K562 (cell line): ENCODE data around the gene HYAL3. TPM values are rescaled to one million over a fixed set of nuclear protein-coding genes. Genes with fewer than 3 reads are reported as not detected.

Experiments used
- ATAC-seq: fragments of 200-7000 bp; cut with Tn5 transposase; 3 replicates; pipeline ENCODE4 v1.9.1; 2020; ENCODE audit warnings: moderate library complexity
- BruUV-seq: library from RNA; stranded (reverse); fragments of 400-500 nt; replicated peaks from 2 replicates; lab custom pipeline; 2021; lab: Mats Ljungman, UMichigan
- CTCF ChIA-PET: fragments of 300-600 bp; formaldehyde crosslinking; extraction: SDS; loops from one replicate; lab custom pipeline; 2021; ENCODE audit warnings: low intra/inter-chr PET ratio; lab: Yijun Ruan, JAX
- POLR2A ChIA-PET: fragments of 300-600, 350-650 bp; sonication (Branson Sonifier 250); formaldehyde crosslinking; extraction: SDS; loops from one replicate; lab custom pipeline; 2021; ENCODE audit warnings: antibody characterized with exemption, inconsistent platforms; lab: Yijun Ruan, JAX
- DNase-seq, 4 experiments: peaks; one replicate each; pipeline versions ENCODE4 v3.0.0 to v3.0.0-alpha.2; 2011 to 2018; ENCODE audit warnings: low spot score in 3 of 4, mixed read lengths in 3 of 4; ENCODE audit errors: extremely low read depth in 1 of 4
- FAIRE-seq: peaks from 2 replicates; lab custom pipeline; 2011; peaks lifted over from hg19 to GRCh38; lab: Jason Lieb, UNC
- H2AFZ ChIP-seq: 2 replicates; pipeline ENCODE4 v1.6.0; 2011; ENCODE audit warnings: low read depth, low read length, control low read depth, inconsistent platforms
- H3K27ac ChIP-seq: fragments of 200-600 bp; 3 replicates; pipeline ENCODE4 v1.8.0; 2011; ENCODE audit warnings: low read depth, mild to moderate bottlenecking, control low read depth, inconsistent platforms, low read length, moderate library complexity, mixed read lengths; ENCODE audit errors: extremely low read depth
- H3K27me3 ChIP-seq, 2 experiments: fragments of 300-600 bp in 1 of 2; 2 replicates in 1 of 2; 3 replicates in 1 of 2; pipeline versions ENCODE4 v1.6.0 to v1.8.0; 2011; ENCODE audit warnings: inconsistent platforms in 2 of 2, low read length in 2 of 2, mild to moderate bottlenecking in 1 of 2, mixed read lengths in 1 of 2, moderate library complexity in 1 of 2; ENCODE audit not compliant: control insufficient read depth in 2 of 2, insufficient read depth in 2 of 2
- H3K36me3 ChIP-seq: fragments of 300-600 bp; 3 replicates; pipeline ENCODE4 v1.8.0; 2011; ENCODE audit warnings: mild to moderate bottlenecking, low read length, inconsistent platforms; ENCODE audit not compliant: control insufficient read depth, insufficient read depth
- H3K4me1 ChIP-seq, 2 experiments: fragments of 200-600 bp in 1 of 2; replicated peaks in 1 of 2; 2 replicates in 1 of 2; 3 replicates in 1 of 2; pipeline versions ENCODE4 v1.5.1 to v1.8.0; 2011; ENCODE audit warnings: inconsistent platforms in 2 of 2, low read length in 2 of 2, mild to moderate bottlenecking in 1 of 2, mixed read lengths in 1 of 2, moderate library complexity in 1 of 2; ENCODE audit not compliant: control insufficient read depth in 2 of 2, insufficient read depth in 2 of 2
- H3K4me2 ChIP-seq: 2 replicates; pipeline ENCODE4 v1.6.1; 2011; ENCODE audit warnings: low read length, control low read depth, inconsistent platforms, mixed read lengths; ENCODE audit not compliant: insufficient read depth
- H3K4me3 ChIP-seq: fragments of 200-600 bp; sonication (generic), shearing (Covaris generic); 2 replicates; pipeline ENCODE4 v1.5.1; 2016; ENCODE audit warnings: control low read depth, inconsistent platforms
- H3K79me2 ChIP-seq: fragments of 200-600 bp; 3 replicates; pipeline ENCODE4 v1.8.0; 2011; ENCODE audit warnings: low read length, inconsistent platforms; ENCODE audit not compliant: control insufficient read depth, insufficient read depth
- H3K9ac ChIP-seq, 2 experiments: 2 replicates each; pipeline versions ENCODE4 v1.6.0 to v1.6.1; 2011; ENCODE audit warnings: low read depth in 2 of 2, low read length in 2 of 2, control low read depth in 1 of 2, inconsistent platforms in 1 of 2, mild to moderate bottlenecking in 1 of 2, mixed read lengths in 1 of 2; ENCODE audit not compliant: insufficient read depth in 1 of 2
- H3K9me1 ChIP-seq: one replicate; pipeline ENCODE4 v1.6.0; 2011; ENCODE audit warnings: inconsistent platforms, mild to moderate bottlenecking, low read length, moderate library complexity; ENCODE audit not compliant: control insufficient read depth, insufficient read depth
- H3K9me3 ChIP-seq: replicated peaks from 2 replicates; pipeline ENCODE4 v1.5.1; 2011; ENCODE audit warnings: low read depth, low read length, inconsistent platforms; ENCODE audit not compliant: control insufficient read depth, insufficient read depth
- H4K20me1 ChIP-seq: replicated peaks from 2 replicates; pipeline ENCODE4 v1.6.1; 2011; ENCODE audit warnings: low read length, inconsistent platforms, mixed read lengths; ENCODE audit not compliant: control insufficient read depth, insufficient read depth
- EP400 ChIP-seq: fragments of 450-650 bp; IDR thresholded peaks from 2 replicates; pipeline ENCODE4 v1.6.1; 2017; ENCODE audit warnings: antibody characterized with exemption, mild to moderate bottlenecking, moderate library complexity
- GTF2E2 ChIP-seq: fragments of 200-800 bp; sonication (Bioruptor generic); IDR thresholded peaks from 2 replicates; pipeline ENCODE4 v1.6.1; 2016; ENCODE audit warnings: missing genetic modification characterization, missing compliant biosample characterization
- HDAC2 ChIP-seq: fragments of 450-650 bp; IDR thresholded peaks from 2 replicates; pipeline ENCODE4 v1.6.1; 2016; ENCODE audit warnings: mild to moderate bottlenecking
- HEY1 ChIP-seq: fragments of 250-450 bp; sonication (Bioruptor Pico); IDR thresholded peaks from 2 replicates; pipeline ENCODE4 v1.5.0; 2020; ENCODE audit warnings: mild to moderate bottlenecking, moderate library complexity, borderline replicate concordance
- KHSRP ChIP-seq: fragments of 450-650 bp; IDR thresholded peaks from 2 replicates; pipeline ENCODE4 v1.6.1; 2017
- NFYB ChIP-seq: IDR thresholded peaks from 2 replicates; pipeline ENCODE4 v1.6.1; 2011; ENCODE audit warnings: mild to moderate bottlenecking, moderate library complexity; ENCODE audit not compliant: insufficient read length; ENCODE audit errors: extremely low read depth
- POLR2G ChIP-seq: fragments of 200-400 bp; formaldehyde crosslinking; IDR thresholded peaks from 2 replicates; pipeline ENCODE4 v1.6.1; 2017; ENCODE audit warnings: low read depth, mild to moderate bottlenecking, antibody characterized with exemption, low read length, moderate library complexity
- PRMT5 ChIP-seq: sonication (generic); formaldehyde crosslinking; IDR thresholded peaks from 2 replicates; pipeline ENCODE4 v1.5.0; 2020; ENCODE audit warnings: missing genetic modification reagents
- RBFOX2 ChIP-seq: fragments of 200-400 bp; formaldehyde crosslinking; IDR thresholded peaks from 2 replicates; pipeline ENCODE4 v1.6.1; 2017; ENCODE audit warnings: low read depth, mild to moderate bottlenecking, low read length, moderate library complexity
- SETDB1 ChIP-seq: IDR thresholded peaks from one replicate; pipeline ENCODE4 v1.6.1; 2012; ENCODE audit warnings: low read length, control low read depth, inconsistent platforms
- SMAD1 ChIP-seq: fragments of 150-350 bp; IDR thresholded peaks from 2 replicates; pipeline ENCODE4 v1.6.1; 2014; ENCODE audit warnings: low read length, low read depth; ENCODE audit not compliant: partially characterized antibody
- SPI1 ChIP-seq: IDR thresholded peaks from 2 replicates; pipeline ENCODE4 v1.6.1; 2011; ENCODE audit warnings: low read depth, low read length, control low read depth, borderline replicate concordance
- ZNF217 ChIP-seq: sonication (generic); formaldehyde crosslinking; IDR thresholded peaks from 2 replicates; pipeline ENCODE4 v1.8.0; 2022; ENCODE audit warnings: mild to moderate bottlenecking, missing genetic modification reagents
- ZNF24 ChIP-seq: fragments of 450-650 bp; IDR thresholded peaks from 2 replicates; pipeline ENCODE4 v1.6.1; 2016
- ZNF408 ChIP-seq: fragments of 250-450 bp; sonication (Bioruptor Pico); IDR thresholded peaks from 2 replicates; pipeline ENCODE4 v1.4.0; 2020; ENCODE audit warnings: low read depth, mild to moderate bottlenecking, moderate library complexity
- WGBS: fragments of 100-300 bp; shearing (Covaris generic); methylation state at CpG from one replicate; pipeline ENCODE4 v1.1.6; 2016; ENCODE audit warnings: low coverage, mixed read lengths; ENCODE audit not compliant: insufficient coverage; ENCODE audit errors: missing lambda C conversion rate; 5-methylcytosine and 5-hydroxymethylcytosine counted together
- in situ Hi-C: fragments of 300-500 bp; cut with MboI; formaldehyde crosslinking; loops from 4 replicates; pipeline ENCODE4 v1.15.0; 2018; ENCODE audit warnings: inconsistent platforms, mixed read lengths
- intact Hi-C: fragments of 100-400 bp; cut with micrococcal nuclease; formaldehyde crosslinking; loops from 2 replicates; pipeline ENCODE4 v1.14.2; 2022
- polyA plus RNA-seq, 8 experiments: library from polyadenylated mRNA; depleted of rRNA in 4 of 8; stranded (reverse) in 5 of 8; unstranded in 3 of 8; fragments of >200 nt; fragmentation: Nextera tagmentation in 2 of 8; fragmentation: Illumina TruSeq in 1 of 8; extraction: Ambion mirVana in 2 of 8; extraction: Trizol in 1 of 8; gene quantifications; 2 replicates each; pipeline versions ENCODE4 v1.2.1 to v1.2.3, GENCODE V29; 2011 to 2014; ENCODE audit warnings: inconsistent platforms in 1 of 8, missing spikeins in 1 of 8
- total RNA-seq, 7 experiments: library from RNA; depleted of rRNA in 6 of 7; stranded (reverse); fragments of >200 nt in 6 of 7; fragmentation: Illumina TruSeq in 2 of 7; extraction: Trizol in 2 of 7; gene quantifications; 2 replicates each; pipeline versions ENCODE4 v1.2.1 to v1.2.3, GENCODE V29; 2011 to 2021; ENCODE audit warnings: low replicate concordance in 1 of 7
- TF ChIP-seq, protein P1 (sequence below): IDR thresholded peaks from 2 replicates; pipeline ENCODE4 v1.6.1; 2011; ENCODE audit warnings: borderline replicate concordance, low read depth, mild to moderate bottlenecking, moderate library complexity, low read length; ENCODE audit not compliant: insufficient read depth, poor library complexity, severe bottlenecking

The HYAL3 gene
- total and polyA plus RNA-seq, 9 of the 15 experiments (the other 6 are each of a cell fraction or from before 2014, with no cell fraction given), result 0.38 to 9.1 (median 6.8) TPM

DNA sequence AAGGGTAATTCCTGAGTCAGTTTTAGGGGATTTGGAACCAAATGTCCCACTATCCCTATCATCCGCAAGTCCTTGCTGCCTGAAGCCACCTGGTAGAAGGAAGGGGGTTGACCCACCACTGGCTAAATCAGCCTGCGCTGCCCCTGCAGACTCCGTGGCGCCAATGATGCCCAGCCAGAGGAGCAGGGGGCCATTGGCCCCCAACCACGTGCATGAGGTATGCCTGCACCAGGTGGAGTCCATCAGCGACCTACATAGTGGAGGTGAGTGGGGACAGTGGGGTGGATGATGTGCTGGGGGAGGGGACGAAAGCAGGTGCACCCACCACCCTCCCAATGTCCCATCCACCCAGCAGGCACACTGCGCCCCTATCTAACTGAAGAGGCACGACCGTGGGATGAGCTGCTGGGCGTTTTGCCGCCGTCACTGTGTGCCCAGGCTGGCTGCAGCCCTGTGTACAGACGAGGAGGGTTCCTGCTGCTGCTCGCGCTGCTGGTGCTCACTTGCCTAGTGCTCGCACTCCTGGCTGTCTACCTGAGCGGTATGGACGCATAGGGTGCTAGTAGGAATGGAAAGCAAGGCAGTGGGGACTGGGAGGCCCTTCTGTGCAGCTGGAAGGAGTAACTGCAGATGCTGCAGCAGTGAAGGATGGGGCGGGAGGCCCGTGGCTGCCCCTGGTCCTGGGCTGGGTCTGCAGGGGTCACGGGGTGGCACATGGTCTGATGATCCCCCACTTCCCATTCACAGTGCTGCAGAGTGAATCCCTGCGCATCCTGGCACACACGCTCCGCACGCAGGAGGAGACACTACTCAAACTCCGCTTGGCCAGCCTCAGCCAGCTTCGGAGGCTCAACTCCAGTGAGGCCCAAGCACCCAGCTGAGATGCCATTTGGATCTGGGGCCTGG lies 12.6 kb downstream of the HYAL3 start:
- H3K9me3 ChIP-seq, result no peaks in the 10 kb centered on the region
- H3K4me1 ChIP-seq, result peaks cover 0 to 34% of the 10 kb centered on the region in 2 experiments; a peak in 3 of 5 replicates
- H3K27ac ChIP-seq, result no peak overlapping the region
- no peak overlapping the region for H2AFZ ChIP-seq
- 84% methylated on average over 19 of the region's 28 CpGs for WGBS
- H3K79me2 ChIP-seq, result peaks cover 21% of the 10 kb centered on the region
- in situ Hi-C loops (no loop called here), intact Hi-C loops (no loop called here)
- no peak for FAIRE-seq
- CTCF ChIA-PET, result no interaction called here
- no peak overlapping the region for H3K4me2 ChIP-seq
- no peaks in the 10 kb centered on the region for H3K9me1 ChIP-seq
- BruUV-seq, result no TSS peak
- ATAC-seq, result no peak
- peaks cover 49% of the 10 kb centered on the region; the same call in 2 of the 3 replicates for H3K36me3 ChIP-seq
- no peak overlapping the region for H3K4me3 ChIP-seq
- DNase-seq, result no peak
- H3K9ac ChIP-seq, result peak overlapping the region in 1 of 2 experiments; percentile 35; a peak in 1 of 4 replicates
- H3K27me3 ChIP-seq, result no peaks in the 10 kb centered on the region
- no peaks in the 10 kb centered on the region for H4K20me1 ChIP-seq
- POLR2A ChIA-PET, result interaction anchor here (0.6 to 1.7 kb wide), 2 partner anchors 10 to 12 kb away, joined by 4 to 8 read pairs; partner anchors contain the start of genes HYAL3 and NAA80
- peak; percentile 61; the same call in 1 of the 2 replicates for TF ChIP-seq POLR2G
- TF ChIP-seq EP400, result no peak
- no peak for TF ChIP-seq SMAD1
- no peak for TF ChIP-seq SPI1
- TF ChIP-seq SETDB1, result no peak
- no peak for TF ChIP-seq ZNF217 (CRISPR knock-in tag)
- TF ChIP-seq HDAC2, result no peak
- peak; percentile 68 for TF ChIP-seq RBFOX2
- TF ChIP-seq ZNF24, result no peak
- TF ChIP-seq ZNF408 (CRISPR knock-in tag), result no peak
- TF ChIP-seq PRMT5 (CRISPR knock-in tag), result no peak
- no peak for TF ChIP-seq HEY1 (CRISPR knock-in tag)
- TF ChIP-seq, protein P1, sequence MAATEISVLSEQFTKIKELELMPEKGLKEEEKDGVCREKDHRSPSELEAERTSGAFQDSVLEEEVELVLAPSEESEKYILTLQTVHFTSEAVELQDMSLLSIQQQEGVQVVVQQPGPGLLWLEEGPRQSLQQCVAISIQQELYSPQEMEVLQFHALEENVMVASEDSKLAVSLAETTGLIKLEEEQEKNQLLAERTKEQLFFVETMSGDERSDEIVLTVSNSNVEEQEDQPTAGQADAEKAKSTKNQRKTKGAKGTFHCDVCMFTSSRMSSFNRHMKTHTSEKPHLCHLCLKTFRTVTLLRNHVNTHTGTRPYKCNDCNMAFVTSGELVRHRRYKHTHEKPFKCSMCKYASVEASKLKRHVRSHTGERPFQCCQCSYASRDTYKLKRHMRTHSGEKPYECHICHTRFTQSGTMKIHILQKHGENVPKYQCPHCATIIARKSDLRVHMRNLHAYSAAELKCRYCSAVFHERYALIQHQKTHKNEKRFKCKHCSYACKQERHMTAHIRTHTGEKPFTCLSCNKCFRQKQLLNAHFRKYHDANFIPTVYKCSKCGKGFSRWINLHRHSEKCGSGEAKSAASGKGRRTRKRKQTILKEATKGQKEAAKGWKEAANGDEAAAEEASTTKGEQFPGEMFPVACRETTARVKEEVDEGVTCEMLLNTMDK, result no peak
- no peak for TF ChIP-seq GTF2E2
- no peak for TF ChIP-seq NFYB
- no peak for TF ChIP-seq KHSRP
